A549 (cell line): ENCODE measurements around the gene OGFR. TPM values are rescaled to one million over a fixed set of nuclear protein-coding genes. Genes with fewer than 3 reads are reported as not detected.

Experiments
- ATAC-seq, 2 experiments: fragments of 200-7000 bp in 1 of 2; fragments of >200 bp in 1 of 2; cut with Nextera tagmentation in 1 of 2; cut with Tn5 transposase in 1 of 2; 3 replicates each; pipeline versions ENCODE4 v1.8.0 to v1.9.1; 2018 to 2020; ENCODE audit warnings: mild to moderate bottlenecking in 1 of 2, moderate library complexity in 1 of 2
- CTCF ChIA-PET: fragments of 300-600 bp; sonication (Branson Sonifier 250); formaldehyde crosslinking; extraction: SDS; loops from one replicate; lab custom pipeline; 2021; ENCODE audit warnings: antibody characterized with exemption, inconsistent platforms; lab: Yijun Ruan, JAX
- POLR2A ChIA-PET: fragments of 350-600 bp; formaldehyde crosslinking; extraction: SDS; loops from one replicate; lab custom pipeline; 2021; ENCODE audit warnings: antibody characterized with exemption, inconsistent platforms; lab: Yijun Ruan, JAX
- DNase-seq, 2 experiments: peaks; one replicate each; pipeline versions ENCODE4 v3.0.0 to v3.0.0-alpha.2; 2011 to 2016; ENCODE audit warnings: low read depth in 1 of 2, low spot score in 1 of 2
- FAIRE-seq: peaks from 2 replicates; lab custom pipeline; 2011; peaks lifted over from hg19 to GRCh38; lab: Jason Lieb, UNC
- H3K27ac ChIP-seq, 2 experiments: fragments of >200 bp; sonication (Bioruptor Twin); formaldehyde crosslinking; 3 replicates each; pipeline ENCODE4 v1.5.1; 2016 to 2017
- H3K4me1 ChIP-seq: fragments of >200 bp; sonication (Bioruptor Twin); formaldehyde crosslinking; 3 replicates; pipeline ENCODE4 v1.6.1; 2016
- H3K4me2 ChIP-seq: fragments of >200 bp; sonication (Bioruptor Twin); formaldehyde crosslinking; 3 replicates; pipeline ENCODE4 v1.6.1; 2016
- H3K4me3 ChIP-seq: fragments of >200 bp; sonication (Bioruptor Twin); formaldehyde crosslinking; 3 replicates; pipeline ENCODE4 v1.5.1; 2016
- H3K9me3 ChIP-seq: fragments of >200 bp; sonication (Bioruptor Twin); formaldehyde crosslinking; 3 replicates; pipeline ENCODE4 v1.6.1; 2016
- CBX2 ChIP-seq: fragments of 200-600 bp; sonication (generic); IDR thresholded peaks from 2 replicates; pipeline ENCODE4 v1.6.1; 2016; ENCODE audit warnings: low read depth, mild to moderate bottlenecking, borderline replicate concordance
- CBX8 ChIP-seq: fragments of 200-600 bp; sonication (generic); IDR thresholded peaks from 2 replicates; pipeline ENCODE4 v1.6.1; 2016
- FOXS1 ChIP-seq: fragments of 250-450 bp; sonication (Bioruptor Pico); IDR thresholded peaks from 2 replicates; pipeline ENCODE4 v1.5.0; 2020; ENCODE audit warnings: mild to moderate bottlenecking, moderate library complexity
- HEYL ChIP-seq: fragments of 250-450 bp; sonication (Bioruptor Pico); IDR thresholded peaks from 2 replicates; pipeline ENCODE4 v1.8.0; 2021; ENCODE audit warnings: mild to moderate bottlenecking, moderate library complexity
- HOXA7 ChIP-seq: fragments of 250-450 bp; sonication (Bioruptor Pico); IDR thresholded peaks from 2 replicates; pipeline ENCODE4 v1.5.0; 2020; ENCODE audit warnings: mild to moderate bottlenecking, moderate library complexity
- HOXB5 ChIP-seq: fragments of 250-450 bp; sonication (Bioruptor Pico); IDR thresholded peaks from 2 replicates; pipeline ENCODE4 v1.5.0; 2020; ENCODE audit warnings: mild to moderate bottlenecking, moderate library complexity
- JUN ChIP-seq, 2 experiments: fragments of >200 bp; sonication (Bioruptor Twin); formaldehyde crosslinking; IDR thresholded peaks; 2 replicates in 1 of 2; 3 replicates in 1 of 2; pipeline ENCODE4 v1.6.1; 2016 to 2017
- KDM5A ChIP-seq: fragments of 200-600 bp; sonication (generic); IDR thresholded peaks from 2 replicates; pipeline ENCODE4 v1.6.1; 2016; ENCODE audit warnings: antibody characterized with exemption, mild to moderate bottlenecking
- MYC ChIP-seq: IDR thresholded peaks from 2 replicates; pipeline ENCODE4 v1.6.1; 2012; ENCODE audit warnings: mild to moderate bottlenecking, inconsistent platforms, low read length, improper control_type of control experiment, borderline replicate concordance
- NFE2L2 ChIP-seq: fragments of 150-350 bp; conservative IDR thresholded peaks from 2 replicates; pipeline ENCODE4 v1.6.1; 2014; ENCODE audit warnings: low read length
- NR3C1 ChIP-seq: fragments of >200 bp; sonication (Bioruptor Twin); formaldehyde crosslinking; IDR thresholded peaks from 3 replicates; pipeline ENCODE4 v1.6.1; 2017
- POLR2A ChIP-seq: IDR thresholded peaks from 2 replicates; pipeline ENCODE4 v1.6.1; 2012; ENCODE audit warnings: mild to moderate bottlenecking, low read length
- RAD21 ChIP-seq, 2 experiments: fragments of >200 bp in 1 of 2; sonication (Bioruptor Twin) in 1 of 2; formaldehyde crosslinking in 1 of 2; IDR thresholded peaks in 1 of 2; conservative IDR thresholded peaks in 1 of 2; 2 replicates in 1 of 2; 3 replicates in 1 of 2; pipeline ENCODE4 v1.6.1; 2012 to 2018; ENCODE audit warnings: inconsistent platforms in 1 of 2
- RCOR1 ChIP-seq: fragments of 150-350 bp; IDR thresholded peaks from 2 replicates; pipeline ENCODE4 v1.6.1; 2014; ENCODE audit warnings: antibody characterized with exemption, low read length, low read depth
- RFX5 ChIP-seq: fragments of 450-650 bp; IDR thresholded peaks from 2 replicates; pipeline ENCODE4 v1.7.1; 2014; ENCODE audit warnings: antibody characterized with exemption, mild to moderate bottlenecking, moderate library complexity
- RNF2 ChIP-seq: fragments of 200-600 bp; sonication (generic); IDR thresholded peaks from 2 replicates; pipeline ENCODE4 v1.6.1; 2016; ENCODE audit warnings: low read depth, mild to moderate bottlenecking, antibody characterized with exemption, moderate library complexity, borderline replicate concordance
- SMC3 ChIP-seq: fragments of >200 bp; sonication (Bioruptor Twin); formaldehyde crosslinking; IDR thresholded peaks from 3 replicates; pipeline ENCODE4 v1.6.1; 2018; ENCODE audit warnings: inconsistent platforms
- SREBF2 ChIP-seq: fragments of 450-650 bp; IDR thresholded peaks from 2 replicates; pipeline ENCODE4 v1.6.1; 2014; ENCODE audit warnings: mild to moderate bottlenecking, moderate library complexity
- TFCP2L1 ChIP-seq: fragments of 250-450 bp; sonication (Bioruptor Pico); IDR thresholded peaks from 2 replicates; pipeline ENCODE4 v1.5.0; 2021; ENCODE audit warnings: mild to moderate bottlenecking
- TP53 ChIP-seq: fragments of 250-450 bp; sonication (Bioruptor Pico); IDR thresholded peaks from 2 replicates; pipeline ENCODE4 v1.5.0; 2021; ENCODE audit warnings: mild to moderate bottlenecking, moderate library complexity
- ZC3H11A ChIP-seq: fragments of 450-650 bp; IDR thresholded peaks from 2 replicates; pipeline ENCODE4 v1.6.1; 2014; ENCODE audit warnings: antibody characterized with exemption, mild to moderate bottlenecking
- ZFP36 ChIP-seq: fragments of 450-650 bp; IDR thresholded peaks from 2 replicates; pipeline ENCODE4 v1.6.1; 2014; ENCODE audit warnings: borderline replicate concordance; ENCODE audit not compliant: partially characterized antibody
- ZNF302 ChIP-seq: fragments of 250-450 bp; sonication (Bioruptor Pico); IDR thresholded peaks from 2 replicates; pipeline ENCODE4 v1.9.0; 2021; ENCODE audit warnings: inconsistent platforms, mild to moderate bottlenecking, moderate library complexity
- WGBS: methylation state at CpG from one replicate; pipeline ENCODE4 v1.1.6; 2017; ENCODE audit errors: missing lambda C conversion rate; 5-methylcytosine and 5-hydroxymethylcytosine counted together
- polyA plus RNA-seq, 4 experiments: library from polyadenylated mRNA; depleted of rRNA in 3 of 4; stranded (reverse); fragments of >200 nt; fragmentation: RNase III in 1 of 4; extraction: RNeasy Plus Mini Kit Qiagen cat#74134 plus additional on column Dnase treatment in 1 of 4; gene quantifications; 2 replicates in 3 of 4; 3 replicates in 1 of 4; pipeline ENCODE4 v1.2.3, GENCODE V29; 2011 to 2017
- TF ChIP-seq, protein P1 (sequence below): IDR thresholded peaks from 2 replicates; pipeline ENCODE4 v1.6.1; 2012
- TF ChIP-seq, protein P2 (sequence below): IDR thresholded peaks from 2 replicates; pipeline ENCODE4 v1.6.1; 2012
- TF ChIP-seq, protein P3 (sequence below): IDR thresholded peaks from 2 replicates; pipeline ENCODE4 v1.6.1; 2012; ENCODE audit warnings: low read depth, borderline replicate concordance
- TF ChIP-seq, protein P4 (sequence below): fragments of >200 bp; sonication (Bioruptor Twin); formaldehyde crosslinking; IDR thresholded peaks from 3 replicates; pipeline ENCODE4 v1.5.1; 2016

Gene OGFR
- polyA plus RNA-seq, 2 of the 4 experiments (the other 2 are of a cell fraction): 15.9 to 35.6 TPM

DNA sequence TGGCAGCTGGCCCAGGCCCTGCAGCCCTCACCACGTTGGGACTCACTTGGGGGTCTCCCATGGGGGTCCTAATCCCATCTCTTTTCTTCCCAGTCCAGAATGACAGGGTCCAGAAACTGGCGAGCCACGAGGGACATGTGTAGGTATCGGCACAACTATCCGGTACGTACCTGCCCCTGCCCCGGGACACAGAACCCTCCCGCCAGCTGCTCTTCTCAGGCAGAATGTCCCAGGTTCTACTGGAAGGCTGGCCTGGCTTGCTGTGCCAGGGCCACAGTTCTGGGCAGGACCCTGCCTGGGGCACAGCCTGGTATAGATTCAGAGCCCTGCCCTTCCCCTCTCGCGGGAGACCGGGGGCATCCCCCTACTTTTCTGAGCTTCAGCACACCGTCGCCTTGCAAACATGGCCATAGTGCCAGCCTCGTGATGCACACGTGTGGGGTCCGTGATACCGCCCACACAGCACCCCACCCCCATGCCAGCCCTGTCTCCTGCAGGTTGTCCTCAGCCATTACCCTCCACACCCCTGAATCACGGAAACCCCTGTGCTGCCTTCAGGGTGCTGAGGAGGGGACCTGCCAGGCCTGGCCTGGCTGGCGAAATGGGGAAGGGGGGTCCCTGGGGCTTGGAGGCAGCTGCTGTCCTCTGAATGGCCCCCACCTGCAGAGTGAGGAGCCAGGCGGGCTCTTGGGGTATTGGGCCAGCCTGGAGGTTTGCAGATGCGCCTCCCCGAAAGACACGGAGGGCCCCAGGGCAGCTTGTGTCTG is 3.0 kb downstream of the OGFR start:
- no peak for TF ChIP-seq MYC
- no peak for TF ChIP-seq HOXB5 (CRISPR knock-in tag)
- TF ChIP-seq ZC3H11A: no peak
- no peak for TF ChIP-seq KDM5A
- TF ChIP-seq FOXS1: no peak
- TF ChIP-seq, protein P1, sequence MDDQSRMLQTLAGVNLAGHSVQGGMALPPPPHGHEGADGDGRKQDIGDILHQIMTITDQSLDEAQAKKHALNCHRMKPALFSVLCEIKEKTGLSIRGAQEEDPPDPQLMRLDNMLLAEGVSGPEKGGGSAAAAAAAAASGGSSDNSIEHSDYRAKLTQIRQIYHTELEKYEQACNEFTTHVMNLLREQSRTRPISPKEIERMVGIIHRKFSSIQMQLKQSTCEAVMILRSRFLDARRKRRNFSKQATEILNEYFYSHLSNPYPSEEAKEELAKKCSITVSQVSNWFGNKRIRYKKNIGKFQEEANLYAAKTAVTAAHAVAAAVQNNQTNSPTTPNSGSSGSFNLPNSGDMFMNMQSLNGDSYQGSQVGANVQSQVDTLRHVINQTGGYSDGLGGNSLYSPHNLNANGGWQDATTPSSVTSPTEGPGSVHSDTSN: no peak
- no peak for TF ChIP-seq HEYL (CRISPR knock-in tag)
- TF ChIP-seq, protein P2, sequence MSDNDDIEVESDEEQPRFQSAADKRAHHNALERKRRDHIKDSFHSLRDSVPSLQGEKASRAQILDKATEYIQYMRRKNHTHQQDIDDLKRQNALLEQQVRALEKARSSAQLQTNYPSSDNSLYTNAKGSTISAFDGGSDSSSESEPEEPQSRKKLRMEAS: no peak
- no peak for TF ChIP-seq ZFP36
- no peak for TF ChIP-seq SREBF2
- no peak for TF ChIP-seq JUN (IDR thresholded peaks at IDR 0.05)
- TF ChIP-seq NFE2L2: no peak
- TF ChIP-seq ZNF302 (CRISPR knock-in tag): no peak
- TF ChIP-seq NR3C1: no peak
- Histone ChIP-seq H3K27ac (no peak overlapping the region), H3K4me3 (no peak overlapping the region), H3K4me2 (no peak overlapping the region), H3K9me3 (no peaks in the 10 kb centered on the region), H3K4me1 (peaks cover 17% of the 10 kb centered on the region)
- CTCF ChIA-PET: interaction anchor here (0.6 to 6.4 kb wide), 38 partner anchors 9 to 414 kb away, joined by 3 to 76 read pairs (median 4); partner anchors contain the start of gene MRGBP
- POLR2A ChIA-PET: no interaction called here
- WGBS: 89% methylated on average over 20 of the region's 23 CpGs
- ATAC-seq (no peak), FAIRE-seq (no peak), DNase-seq (no peak)

DNA sequence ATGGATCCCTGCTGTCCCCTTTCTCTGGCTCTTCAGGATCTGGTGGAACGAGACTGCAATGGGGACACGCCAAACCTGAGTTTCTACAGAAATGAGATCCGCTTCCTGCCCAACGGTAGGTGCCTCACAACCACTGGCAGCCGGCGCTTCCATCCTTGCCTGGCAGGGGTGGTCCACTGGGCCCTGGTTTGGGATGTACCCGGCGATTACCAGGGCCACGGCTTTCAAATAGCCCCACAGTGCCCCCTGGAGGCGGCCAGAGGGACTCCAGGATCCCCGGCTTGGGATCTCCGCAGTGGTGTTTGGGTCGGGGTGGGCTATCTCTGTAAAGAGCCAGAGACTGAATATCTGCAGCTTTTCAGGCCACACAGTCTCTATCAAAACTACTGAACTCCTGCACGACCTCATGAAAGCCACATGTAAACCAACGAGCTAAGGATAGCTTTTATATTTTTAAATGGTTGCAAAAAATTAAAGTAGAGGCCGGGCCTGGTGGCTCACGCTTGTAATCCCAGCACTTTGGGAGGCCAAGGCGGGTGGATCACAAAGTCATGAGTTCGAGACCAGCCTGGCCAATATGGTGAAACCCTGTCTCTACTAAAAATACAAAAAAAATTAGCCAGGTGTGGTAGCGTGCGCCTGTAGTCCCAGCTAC is 3.7 kb downstream of the OGFR start:
- no peak for FAIRE-seq
- Histone ChIP-seq H3K4me1 (peaks cover 17% of the 10 kb centered on the region), H3K4me2 (no peak overlapping the region), H3K9me3 (no peaks in the 10 kb centered on the region), H3K27ac (no peak overlapping the region), H3K4me3 (no peak overlapping the region)
- POLR2A ChIA-PET: no interaction called here
- CTCF ChIA-PET: interaction anchor here (0.6 to 6.4 kb wide), 47 partner anchors 10 to 415 kb away, joined by 3 to 76 read pairs (median 4); partner anchors contain the start of gene MRGBP
- peak; percentile 65 to 83 for DNase-seq
- WGBS: 31% methylated on average over 21 of the region's 21 CpGs
- ATAC-seq: peak; percentile 58 to 82; a peak in 4 of 6 replicates
- TF ChIP-seq RCOR1 (no peak), SMC3 (peak; percentile 59), TP53 (no peak), HOXB5 (CRISPR knock-in tag) (no peak), RAD21 (conservative IDR thresholded peaks at IDR 0.05 in 1 of 2, IDR thresholded peaks at IDR 0.05 in 1 of 2) (peak; percentile 69 to 73), CBX2 (no peak), ZC3H11A (no peak), RNF2 (no peak), TFCP2L1 (CRISPR knock-in tag) (no peak), POLR2A (no peak), RFX5 (no peak), HOXA7 (CRISPR knock-in tag) (no peak), CBX8 (no peak), NFE2L2 (no peak)
- TF ChIP-seq, protein P3, sequence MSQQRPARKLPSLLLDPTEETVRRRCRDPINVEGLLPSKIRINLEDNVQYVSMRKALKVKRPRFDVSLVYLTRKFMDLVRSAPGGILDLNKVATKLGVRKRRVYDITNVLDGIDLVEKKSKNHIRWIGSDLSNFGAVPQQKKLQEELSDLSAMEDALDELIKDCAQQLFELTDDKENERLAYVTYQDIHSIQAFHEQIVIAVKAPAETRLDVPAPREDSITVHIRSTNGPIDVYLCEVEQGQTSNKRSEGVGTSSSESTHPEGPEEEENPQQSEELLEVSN: no peak
- TF ChIP-seq, protein P1: no peak
- TF ChIP-seq, protein P4, sequence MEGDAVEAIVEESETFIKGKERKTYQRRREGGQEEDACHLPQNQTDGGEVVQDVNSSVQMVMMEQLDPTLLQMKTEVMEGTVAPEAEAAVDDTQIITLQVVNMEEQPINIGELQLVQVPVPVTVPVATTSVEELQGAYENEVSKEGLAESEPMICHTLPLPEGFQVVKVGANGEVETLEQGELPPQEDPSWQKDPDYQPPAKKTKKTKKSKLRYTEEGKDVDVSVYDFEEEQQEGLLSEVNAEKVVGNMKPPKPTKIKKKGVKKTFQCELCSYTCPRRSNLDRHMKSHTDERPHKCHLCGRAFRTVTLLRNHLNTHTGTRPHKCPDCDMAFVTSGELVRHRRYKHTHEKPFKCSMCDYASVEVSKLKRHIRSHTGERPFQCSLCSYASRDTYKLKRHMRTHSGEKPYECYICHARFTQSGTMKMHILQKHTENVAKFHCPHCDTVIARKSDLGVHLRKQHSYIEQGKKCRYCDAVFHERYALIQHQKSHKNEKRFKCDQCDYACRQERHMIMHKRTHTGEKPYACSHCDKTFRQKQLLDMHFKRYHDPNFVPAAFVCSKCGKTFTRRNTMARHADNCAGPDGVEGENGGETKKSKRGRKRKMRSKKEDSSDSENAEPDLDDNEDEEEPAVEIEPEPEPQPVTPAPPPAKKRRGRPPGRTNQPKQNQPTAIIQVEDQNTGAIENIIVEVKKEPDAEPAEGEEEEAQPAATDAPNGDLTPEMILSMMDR: peak; percentile 85
